Loucy (cell line): ENCODE data around the gene ARHGAP42.

Experiments used
- H2AFZ ChIP-seq: fragments of 200-600 bp; sonication (generic); 2 replicates; pipeline ENCODE4 v1.6.0; 2016; ENCODE audit warnings: antibody characterized with exemption, mild to moderate bottlenecking, low read length, moderate library complexity
- H3F3A ChIP-seq: fragments of 200-600 bp; 2 replicates; pipeline ENCODE4 v1.6.0; 2016; ENCODE audit warnings: antibody characterized with exemption, low read depth, mild to moderate bottlenecking
- H3K27me3 ChIP-seq: fragments of 200-600 bp; sonication (generic); 2 replicates; pipeline ENCODE4 v1.6.1; 2014; ENCODE audit warnings: low read length, mild to moderate bottlenecking; ENCODE audit not compliant: insufficient read depth, poor library complexity, severe bottlenecking
- H3K36me3 ChIP-seq: fragments of 200-600 bp; sonication (generic); 2 replicates; pipeline ENCODE4 v1.6.1; 2016; ENCODE audit warnings: low read length; ENCODE audit not compliant: insufficient read depth
- H3K4me1 ChIP-seq: fragments of 200-600 bp; sonication (generic); 2 replicates; pipeline ENCODE4 v1.5.1; 2014; ENCODE audit warnings: low read length, mild to moderate bottlenecking; ENCODE audit not compliant: insufficient read depth, poor library complexity, severe bottlenecking
- H3K4me2 ChIP-seq: fragments of 200-600 bp; sonication (generic); 2 replicates; pipeline ENCODE4 v1.6.0; 2014; ENCODE audit warnings: antibody characterized with exemption, low read length, low read depth, mild to moderate bottlenecking; ENCODE audit not compliant: poor library complexity, severe bottlenecking
- H3K4me3 ChIP-seq: fragments of 200-600 bp; sonication (generic); 2 replicates; pipeline ENCODE4 v1.5.1; 2014; ENCODE audit warnings: low read length, mild to moderate bottlenecking, mixed read lengths; ENCODE audit not compliant: poor library complexity, severe bottlenecking
- H3K79me2 ChIP-seq: fragments of 200-600 bp; sonication (generic); 2 replicates; pipeline ENCODE4 v1.6.1; 2014; ENCODE audit warnings: low read length; ENCODE audit not compliant: insufficient read depth
- H3K9ac ChIP-seq: fragments of 200-600 bp; sonication (generic); 2 replicates; pipeline ENCODE4 v1.6.0; 2014; ENCODE audit warnings: mild to moderate bottlenecking, low read depth, low read length, moderate library complexity; ENCODE audit not compliant: poor library complexity, severe bottlenecking
- H3K9me2 ChIP-seq: fragments of 200-600 bp; sonication (generic); replicated peaks from 2 replicates; pipeline ENCODE4 v1.6.1; 2016; ENCODE audit warnings: low read depth, low read length, mixed read lengths
- H3K9me3 ChIP-seq: fragments of 200-600 bp; sonication (generic); 2 replicates; pipeline ENCODE4 v1.6.1; 2014; ENCODE audit warnings: mild to moderate bottlenecking, antibody characterized with exemption, low read length, low read depth; ENCODE audit not compliant: insufficient read depth
- H4K20me1 ChIP-seq: fragments of 200-600 bp; sonication (generic); 2 replicates; pipeline ENCODE4 v1.6.0; 2014; ENCODE audit warnings: antibody characterized with exemption, low read length, mild to moderate bottlenecking; ENCODE audit not compliant: insufficient read depth, poor library complexity, severe bottlenecking
- EZH2phosphoT487 ChIP-seq: fragments of 200-600 bp; IDR thresholded peaks from 2 replicates; pipeline ENCODE4 v1.6.1; 2018; ENCODE audit warnings: antibody characterized with exemption, mild to moderate bottlenecking, moderate library complexity, borderline replicate concordance
- TF ChIP-seq, protein P1 (sequence below): fragments of 200-600 bp; sonication (generic); conservative IDR thresholded peaks from 2 replicates; pipeline ENCODE4 v1.5.1; 2014; ENCODE audit warnings: mild to moderate bottlenecking, antibody characterized with exemption, low read length

ARHGAP42 gene

DNA sequence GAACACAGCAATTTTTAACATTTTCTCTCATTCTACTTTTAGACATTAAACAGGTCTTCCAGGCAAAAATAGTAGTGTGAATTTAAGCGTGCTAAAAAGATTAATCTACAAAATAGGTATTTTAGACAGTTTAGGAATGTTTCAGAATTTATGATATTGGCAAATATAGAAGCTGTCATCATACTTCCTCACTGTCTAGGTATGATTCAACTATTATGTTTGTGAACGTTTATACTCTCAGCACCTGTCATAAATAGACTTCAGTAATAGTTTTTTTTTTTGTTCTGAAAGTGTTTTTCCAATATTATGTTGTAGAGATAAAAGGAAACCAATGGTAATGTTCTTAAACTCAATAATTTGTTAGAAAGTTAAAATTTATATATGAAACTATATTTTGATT lies 103.0 kb downstream of the ARHGAP42 start:
- H3K9ac ChIP-seq = no peak overlapping the region
- H3K79me2 ChIP-seq = no peaks in the 10 kb centered on the region
- no peak overlapping the region for H3K4me2 ChIP-seq
- no peaks in the 10 kb centered on the region for H3K36me3 ChIP-seq
- no peaks in the 10 kb centered on the region for H3F3A ChIP-seq
- H2AFZ ChIP-seq = no peak overlapping the region
- no peaks in the 10 kb centered on the region for H3K9me2 ChIP-seq
- no peaks in the 10 kb centered on the region for H3K9me3 ChIP-seq
- H3K4me3 ChIP-seq = no peak overlapping the region
- no peaks in the 10 kb centered on the region for H3K4me1 ChIP-seq
- no peaks in the 10 kb centered on the region for H3K27me3 ChIP-seq
- H4K20me1 ChIP-seq = no peaks in the 10 kb centered on the region
- TF ChIP-seq, protein P1, sequence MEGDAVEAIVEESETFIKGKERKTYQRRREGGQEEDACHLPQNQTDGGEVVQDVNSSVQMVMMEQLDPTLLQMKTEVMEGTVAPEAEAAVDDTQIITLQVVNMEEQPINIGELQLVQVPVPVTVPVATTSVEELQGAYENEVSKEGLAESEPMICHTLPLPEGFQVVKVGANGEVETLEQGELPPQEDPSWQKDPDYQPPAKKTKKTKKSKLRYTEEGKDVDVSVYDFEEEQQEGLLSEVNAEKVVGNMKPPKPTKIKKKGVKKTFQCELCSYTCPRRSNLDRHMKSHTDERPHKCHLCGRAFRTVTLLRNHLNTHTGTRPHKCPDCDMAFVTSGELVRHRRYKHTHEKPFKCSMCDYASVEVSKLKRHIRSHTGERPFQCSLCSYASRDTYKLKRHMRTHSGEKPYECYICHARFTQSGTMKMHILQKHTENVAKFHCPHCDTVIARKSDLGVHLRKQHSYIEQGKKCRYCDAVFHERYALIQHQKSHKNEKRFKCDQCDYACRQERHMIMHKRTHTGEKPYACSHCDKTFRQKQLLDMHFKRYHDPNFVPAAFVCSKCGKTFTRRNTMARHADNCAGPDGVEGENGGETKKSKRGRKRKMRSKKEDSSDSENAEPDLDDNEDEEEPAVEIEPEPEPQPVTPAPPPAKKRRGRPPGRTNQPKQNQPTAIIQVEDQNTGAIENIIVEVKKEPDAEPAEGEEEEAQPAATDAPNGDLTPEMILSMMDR = no peak
- no peak for TF ChIP-seq EZH2phosphoT487

DNA sequence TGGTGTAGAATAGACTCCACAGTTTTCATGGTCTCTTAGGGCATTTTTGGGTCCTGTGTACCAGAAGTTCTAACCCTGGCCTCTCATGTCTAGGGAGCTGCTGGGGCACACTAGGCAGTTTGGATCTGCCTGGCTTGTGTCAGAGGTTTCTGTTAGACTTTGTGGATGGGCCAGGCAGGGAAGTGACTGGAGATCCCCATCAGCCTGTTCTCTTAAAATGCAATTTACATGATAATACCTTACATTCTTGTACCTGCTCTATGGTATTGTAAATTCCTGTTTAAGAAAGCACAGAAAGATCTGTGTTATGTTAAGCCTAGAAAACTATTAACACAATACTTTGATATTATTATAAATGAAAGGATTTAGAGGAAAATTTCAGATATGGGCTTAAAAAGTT lies 104.0 kb downstream of the ARHGAP42 start:
- Histone ChIP-seq H3K4me3 (no peak overlapping the region), H3K27me3 (no peaks in the 10 kb centered on the region), H3K9me3 (no peaks in the 10 kb centered on the region), H3K79me2 (no peaks in the 10 kb centered on the region), H3K9me2 (no peaks in the 10 kb centered on the region), H3K4me2 (no peak overlapping the region), H3K4me1 (no peaks in the 10 kb centered on the region), H3K9ac (no peak overlapping the region), H4K20me1 (no peaks in the 10 kb centered on the region), H2AFZ (no peak overlapping the region), H3F3A (no peaks in the 10 kb centered on the region), H3K36me3 (no peaks in the 10 kb centered on the region)
- TF ChIP-seq, protein P1 = no peak
- no peak for TF ChIP-seq EZH2phosphoT487

DNA sequence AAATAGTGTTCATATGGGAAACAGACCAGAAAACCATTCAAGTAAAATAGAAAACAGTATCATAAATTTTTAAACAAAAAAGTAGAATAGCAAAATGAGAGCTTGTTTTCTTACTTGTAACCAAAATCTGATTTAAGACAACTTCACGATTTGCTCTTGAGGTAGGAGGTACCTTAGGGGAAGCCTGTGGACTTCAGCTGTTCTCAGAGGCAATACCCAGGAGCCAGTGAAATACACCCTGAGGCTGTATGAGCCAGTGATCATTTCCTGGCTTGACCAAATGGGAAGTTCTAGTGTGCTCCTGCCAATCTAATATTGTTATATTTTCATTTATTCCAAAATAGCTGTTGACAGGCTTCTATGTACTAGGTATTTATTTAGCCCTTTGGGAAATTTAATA lies 104.8 kb downstream of the ARHGAP42 start:
- Histone ChIP-seq H3K9me2 (no peaks in the 10 kb centered on the region), H4K20me1 (no peaks in the 10 kb centered on the region), H3K9me3 (no peaks in the 10 kb centered on the region), H3K9ac (no peak overlapping the region), H3K36me3 (no peaks in the 10 kb centered on the region), H3K27me3 (no peaks in the 10 kb centered on the region), H2AFZ (no peak overlapping the region), H3K4me3 (no peak overlapping the region), H3K4me2 (no peak overlapping the region), H3F3A (no peaks in the 10 kb centered on the region), H3K79me2 (no peaks in the 10 kb centered on the region), H3K4me1 (no peaks in the 10 kb centered on the region)
- no peak for TF ChIP-seq EZH2phosphoT487
- TF ChIP-seq, protein P1 = no peak
